DND-41 (cell line): ENCODE results near the gene KIRREL3.

Source experiments
- ATAC-seq: fragments of 200-7000 bp; cut with Tn5 transposase; 3 replicates; pipeline ENCODE4 v1.9.1; 2021; ENCODE audit warnings: low read depth; ENCODE audit not compliant: insufficient read depth
- DNase-seq: peaks from one replicate; pipeline ENCODE4 v3.0.0-alpha.2; 2020
- H2AFZ ChIP-seq: 2 replicates; pipeline ENCODE4 v1.6.0; 2012; ENCODE audit warnings: low read depth, low read length
- H3K27ac ChIP-seq: 2 replicates; pipeline ENCODE4 v1.5.1; 2012; ENCODE audit warnings: low read length, inconsistent platforms
- H3K27me3 ChIP-seq: fragments of 200-600 bp; sonication (generic); 2 replicates; pipeline ENCODE4 v1.6.0; 2012; ENCODE audit warnings: low read length, mild to moderate bottlenecking, inconsistent platforms; ENCODE audit not compliant: insufficient read depth, poor library complexity
- H3K36me3 ChIP-seq: 2 replicates; pipeline ENCODE4 v1.5.1; 2012; ENCODE audit warnings: low read length, inconsistent platforms; ENCODE audit not compliant: insufficient read depth
- H3K4me1 ChIP-seq: 2 replicates; pipeline ENCODE4 v1.5.1; 2012; ENCODE audit warnings: mild to moderate bottlenecking, low read length; ENCODE audit not compliant: insufficient read depth
- H3K4me2 ChIP-seq: 2 replicates; pipeline ENCODE4 v1.6.0; 2012; ENCODE audit warnings: mild to moderate bottlenecking, moderate library complexity, low read length, inconsistent platforms; ENCODE audit not compliant: insufficient read depth
- H3K4me3 ChIP-seq, 2 experiments: fragments of 200-600 bp in 1 of 2; shearing (Covaris generic) in 1 of 2; 2 replicates each; pipeline ENCODE4 v1.5.1; 2012 to 2016; ENCODE audit warnings: inconsistent platforms in 2 of 2, low read length in 2 of 2, mild to moderate bottlenecking in 2 of 2, low read depth in 1 of 2, moderate library complexity in 1 of 2
- H3K79me2 ChIP-seq: 2 replicates; pipeline ENCODE4 v1.6.0; 2012; ENCODE audit warnings: low read length, inconsistent platforms; ENCODE audit not compliant: insufficient read depth
- H3K9ac ChIP-seq: 2 replicates; pipeline ENCODE4 v1.6.0; 2012; ENCODE audit warnings: low read depth, mild to moderate bottlenecking, inconsistent platforms, low read length, moderate library complexity
- H3K9me3 ChIP-seq: 2 replicates; pipeline ENCODE4 v1.5.1; 2012; ENCODE audit warnings: low read length, moderate library complexity, mild to moderate bottlenecking, inconsistent platforms; ENCODE audit not compliant: insufficient read depth, severe bottlenecking
- H4K20me1 ChIP-seq: 2 replicates; pipeline ENCODE4 v1.6.0; 2012; ENCODE audit warnings: low read length; ENCODE audit not compliant: insufficient read depth
- CTCF ChIP-seq: IDR thresholded peaks from 2 replicates; pipeline ENCODE4 v1.5.1; 2012; ENCODE audit warnings: borderline replicate concordance, low read length, moderate library complexity, mild to moderate bottlenecking; ENCODE audit not compliant: poor library complexity, severe bottlenecking; ENCODE audit errors: extremely low read depth
- EZH2 ChIP-seq: IDR thresholded peaks from 3 replicates; pipeline ENCODE4 v1.6.1; 2012; ENCODE audit warnings: borderline replicate concordance, low read depth, mild to moderate bottlenecking, moderate library complexity, low read length, inconsistent platforms; ENCODE audit not compliant: severe bottlenecking

Gene KIRREL3

GRCh38 chr11:126634963-126635362, 365.6 kb downstream of the KIRREL3 start:
- Histone ChIP-seq H3K36me3 (no peaks in the 10 kb centered on the region), H3K9me3 (no peaks in the 10 kb centered on the region), H2AFZ (no peak overlapping the region), H3K27ac (no peak overlapping the region), H3K4me1 (no peaks in the 10 kb centered on the region), H3K4me3 (no peak overlapping the region), H4K20me1 (no peaks in the 10 kb centered on the region; the same call in 1 of the 2 replicates), H3K79me2 (no peaks in the 10 kb centered on the region), H3K27me3 (peaks cover 14% of the 10 kb centered on the region), H3K4me2 (no peak overlapping the region), H3K9ac (no peak overlapping the region)
- no peak for DNase-seq
- no peak for TF ChIP-seq EZH2
- ATAC-seq, result no peak

- H3K4me3 ChIP-seq, result no peak overlapping the region
- H3K27me3 ChIP-seq, result peaks cover 19% of the 10 kb centered on the region
- H3K4me1 ChIP-seq, result no peaks in the 10 kb centered on the region
- H4K20me1 ChIP-seq, result no peaks in the 10 kb centered on the region; the same call in 1 of the 2 replicates
- TF ChIP-seq CTCF (no peak), EZH2 (no peak)
- no peak for ATAC-seq
- H3K4me2 ChIP-seq, result no peak overlapping the region
- H3K79me2 ChIP-seq, result no peaks in the 10 kb centered on the region
- H2AFZ ChIP-seq, result no peak overlapping the region
- no peak overlapping the region for H3K27ac ChIP-seq
- H3K9me3 ChIP-seq, result no peaks in the 10 kb centered on the region
- no peaks in the 10 kb centered on the region for H3K36me3 ChIP-seq
- DNase-seq, result no peak
- no peak overlapping the region for H3K9ac ChIP-seq
Observed at GRCh38 chr11:126633330-126633729, 367.2 kb downstream of the KIRREL3 start.

GRCh38 chr11:126630893-126631798, 369.4 kb downstream of the KIRREL3 start:
- no peak overlapping the region for H3K9ac ChIP-seq
- no peaks in the 10 kb centered on the region for H3K9me3 ChIP-seq
- H3K4me1 ChIP-seq, result no peaks in the 10 kb centered on the region
- no peaks in the 10 kb centered on the region for H3K79me2 ChIP-seq
- H3K36me3 ChIP-seq, result no peaks in the 10 kb centered on the region
- DNase-seq (no peak), ATAC-seq (no peak)
- H3K27me3 ChIP-seq, result peaks cover 16% of the 10 kb centered on the region
- no peaks in the 10 kb centered on the region; the same call in 1 of the 2 replicates for H4K20me1 ChIP-seq
- TF ChIP-seq EZH2, result no peak
- TF ChIP-seq CTCF, result no peak
- no peak overlapping the region for H3K27ac ChIP-seq
- H2AFZ ChIP-seq, result no peak overlapping the region
- no peak overlapping the region for H3K4me2 ChIP-seq
- no peak overlapping the region for H3K4me3 ChIP-seq

GRCh38 chr11:126630488-126630887, 370.1 kb downstream of the KIRREL3 start:
- Histone ChIP-seq H3K36me3 (no peaks in the 10 kb centered on the region), H4K20me1 (no peaks in the 10 kb centered on the region; the same call in 1 of the 2 replicates), H3K27me3 (peaks cover 21% of the 10 kb centered on the region), H3K79me2 (no peaks in the 10 kb centered on the region), H3K4me2 (no peak overlapping the region), H3K9me3 (no peaks in the 10 kb centered on the region), H2AFZ (no peak overlapping the region), H3K9ac (no peak overlapping the region), H3K27ac (no peak overlapping the region), H3K4me3 (no peak overlapping the region), H3K4me1 (no peaks in the 10 kb centered on the region)
- no peak for DNase-seq
- TF ChIP-seq EZH2 (no peak), CTCF (no peak)
- no peak for ATAC-seq
